DND-41 (cell line): ENCODE results near the gene CFAP58.

Experiments
- ATAC-seq: fragments of 200-7000 bp; cut with Tn5 transposase; 3 replicates; pipeline ENCODE4 v1.9.1; 2021; ENCODE audit warnings: low read depth; ENCODE audit not compliant: insufficient read depth
- DNase-seq: peaks from one replicate; pipeline ENCODE4 v3.0.0-alpha.2; 2020
- H2AFZ ChIP-seq: 2 replicates; pipeline ENCODE4 v1.6.0; 2012; ENCODE audit warnings: low read depth, low read length
- H3K27ac ChIP-seq: 2 replicates; pipeline ENCODE4 v1.5.1; 2012; ENCODE audit warnings: low read length, inconsistent platforms
- H3K27me3 ChIP-seq: fragments of 200-600 bp; sonication (generic); 2 replicates; pipeline ENCODE4 v1.6.0; 2012; ENCODE audit warnings: low read length, mild to moderate bottlenecking, inconsistent platforms; ENCODE audit not compliant: insufficient read depth, poor library complexity
- H3K36me3 ChIP-seq: 2 replicates; pipeline ENCODE4 v1.5.1; 2012; ENCODE audit warnings: low read length, inconsistent platforms; ENCODE audit not compliant: insufficient read depth
- H3K4me1 ChIP-seq: 2 replicates; pipeline ENCODE4 v1.5.1; 2012; ENCODE audit warnings: mild to moderate bottlenecking, low read length; ENCODE audit not compliant: insufficient read depth
- H3K4me2 ChIP-seq: 2 replicates; pipeline ENCODE4 v1.6.0; 2012; ENCODE audit warnings: mild to moderate bottlenecking, moderate library complexity, low read length, inconsistent platforms; ENCODE audit not compliant: insufficient read depth
- H3K4me3 ChIP-seq, 2 experiments: fragments of 200-600 bp in 1 of 2; shearing (Covaris generic) in 1 of 2; 2 replicates each; pipeline ENCODE4 v1.5.1; 2012 to 2016; ENCODE audit warnings: inconsistent platforms in 2 of 2, low read length in 2 of 2, mild to moderate bottlenecking in 2 of 2, low read depth in 1 of 2, moderate library complexity in 1 of 2
- H3K79me2 ChIP-seq: 2 replicates; pipeline ENCODE4 v1.6.0; 2012; ENCODE audit warnings: low read length, inconsistent platforms; ENCODE audit not compliant: insufficient read depth
- H3K9ac ChIP-seq: 2 replicates; pipeline ENCODE4 v1.6.0; 2012; ENCODE audit warnings: low read depth, mild to moderate bottlenecking, inconsistent platforms, low read length, moderate library complexity
- H3K9me3 ChIP-seq: 2 replicates; pipeline ENCODE4 v1.5.1; 2012; ENCODE audit warnings: low read length, moderate library complexity, mild to moderate bottlenecking, inconsistent platforms; ENCODE audit not compliant: insufficient read depth, severe bottlenecking
- H4K20me1 ChIP-seq: 2 replicates; pipeline ENCODE4 v1.6.0; 2012; ENCODE audit warnings: low read length; ENCODE audit not compliant: insufficient read depth
- EZH2 ChIP-seq: IDR thresholded peaks from 3 replicates; pipeline ENCODE4 v1.6.1; 2012; ENCODE audit warnings: borderline replicate concordance, low read depth, mild to moderate bottlenecking, moderate library complexity, low read length, inconsistent platforms; ENCODE audit not compliant: severe bottlenecking
- TF ChIP-seq, protein P1 (sequence below): IDR thresholded peaks from 2 replicates; pipeline ENCODE4 v1.5.1; 2012; ENCODE audit warnings: borderline replicate concordance, low read length, moderate library complexity, mild to moderate bottlenecking; ENCODE audit not compliant: poor library complexity, severe bottlenecking; ENCODE audit errors: extremely low read depth

The CFAP58 gene

DNA sequence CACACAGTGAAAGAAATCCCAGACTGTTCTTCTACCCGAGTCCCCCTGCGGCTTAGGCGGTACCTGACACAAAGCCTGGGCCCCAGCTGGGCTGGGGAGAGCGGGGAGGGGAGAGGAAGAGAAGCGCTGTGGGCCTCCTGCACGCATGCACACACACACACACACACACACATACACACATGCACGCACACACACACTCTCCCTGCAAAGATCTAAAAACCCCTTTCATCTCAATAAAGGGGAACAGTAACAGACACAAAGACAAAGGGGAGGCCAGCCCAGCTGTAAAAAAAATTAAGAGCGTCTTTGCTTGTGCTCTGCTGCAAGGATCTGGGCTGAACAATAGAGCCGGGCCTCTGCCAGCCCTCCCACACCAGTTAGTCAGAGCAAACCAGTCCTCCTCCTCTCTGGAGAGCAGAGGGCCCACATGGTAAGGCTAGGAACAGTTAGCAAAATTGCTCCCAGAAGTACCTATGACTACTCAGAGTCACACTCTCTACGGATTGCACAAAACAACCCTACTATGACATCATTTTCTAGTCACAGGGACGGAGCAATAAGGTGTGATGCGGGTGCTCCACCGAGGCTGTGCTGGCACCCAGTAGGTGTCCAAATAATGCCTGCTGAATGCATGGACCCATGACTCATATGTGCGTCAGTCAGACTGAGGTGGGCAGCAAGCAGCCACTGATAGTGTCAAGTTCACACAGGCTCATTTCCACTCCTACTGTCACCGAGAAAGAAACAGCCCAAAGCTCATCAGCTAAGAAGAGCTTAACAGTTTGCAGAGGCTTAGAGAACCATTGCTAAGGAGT is 24.5 kb upstream of the CFAP58 start:
- Histone ChIP-seq H3K79me2 (peaks cover 100% of the 10 kb centered on the region), H3K4me1 (peaks cover 42% of the 10 kb centered on the region), H4K20me1 (peaks cover 97% of the 10 kb centered on the region), H3K4me3 (peak overlapping the region in 1 of 2 experiments; percentile 9; a peak in 2 of 4 replicates), H3K27ac (peak overlapping the region; percentile 66), H2AFZ (no peak overlapping the region; the same call in 1 of the 2 replicates), H3K27me3 (no peaks in the 10 kb centered on the region), H3K9ac (peak overlapping the region; percentile 38), H3K36me3 (peaks cover 8% of the 10 kb centered on the region; the same call in 1 of the 2 replicates), H3K9me3 (no peaks in the 10 kb centered on the region), H3K4me2 (peak overlapping the region; percentile 52)
- DNase-seq (peak; percentile 87), ATAC-seq (peak; percentile 92)
- TF ChIP-seq EZH2 = no peak
- TF ChIP-seq, protein P1, sequence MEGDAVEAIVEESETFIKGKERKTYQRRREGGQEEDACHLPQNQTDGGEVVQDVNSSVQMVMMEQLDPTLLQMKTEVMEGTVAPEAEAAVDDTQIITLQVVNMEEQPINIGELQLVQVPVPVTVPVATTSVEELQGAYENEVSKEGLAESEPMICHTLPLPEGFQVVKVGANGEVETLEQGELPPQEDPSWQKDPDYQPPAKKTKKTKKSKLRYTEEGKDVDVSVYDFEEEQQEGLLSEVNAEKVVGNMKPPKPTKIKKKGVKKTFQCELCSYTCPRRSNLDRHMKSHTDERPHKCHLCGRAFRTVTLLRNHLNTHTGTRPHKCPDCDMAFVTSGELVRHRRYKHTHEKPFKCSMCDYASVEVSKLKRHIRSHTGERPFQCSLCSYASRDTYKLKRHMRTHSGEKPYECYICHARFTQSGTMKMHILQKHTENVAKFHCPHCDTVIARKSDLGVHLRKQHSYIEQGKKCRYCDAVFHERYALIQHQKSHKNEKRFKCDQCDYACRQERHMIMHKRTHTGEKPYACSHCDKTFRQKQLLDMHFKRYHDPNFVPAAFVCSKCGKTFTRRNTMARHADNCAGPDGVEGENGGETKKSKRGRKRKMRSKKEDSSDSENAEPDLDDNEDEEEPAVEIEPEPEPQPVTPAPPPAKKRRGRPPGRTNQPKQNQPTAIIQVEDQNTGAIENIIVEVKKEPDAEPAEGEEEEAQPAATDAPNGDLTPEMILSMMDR = no peak

DNA sequence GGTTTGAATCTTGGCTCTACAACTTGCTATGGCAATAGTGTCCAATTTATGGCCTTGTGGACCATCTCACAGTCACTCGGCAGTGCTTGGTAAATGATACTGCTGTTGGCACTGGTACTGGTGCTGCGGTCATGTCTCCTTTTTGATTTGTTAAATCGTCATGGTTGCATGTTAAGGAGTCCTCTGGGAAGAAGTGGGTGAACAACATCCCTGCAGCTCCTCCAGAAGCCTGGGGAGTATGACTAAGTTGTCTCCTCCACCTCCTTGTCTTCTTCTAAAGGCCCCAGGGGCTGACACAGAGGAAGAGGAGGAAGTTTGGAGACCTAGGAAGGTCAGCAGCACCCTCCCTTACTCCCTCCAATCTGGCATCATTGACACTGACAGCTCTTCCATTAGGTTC is 23.9 kb upstream of the CFAP58 start:
- Histone ChIP-seq H3K27ac (peak overlapping the region; percentile 66), H4K20me1 (peaks cover 97% of the 10 kb centered on the region), H3K4me1 (peaks cover 45% of the 10 kb centered on the region), H3K36me3 (peaks cover 11% of the 10 kb centered on the region), H3K27me3 (no peaks in the 10 kb centered on the region), H3K9ac (peak overlapping the region; percentile 38), H3K9me3 (no peaks in the 10 kb centered on the region), H3K79me2 (peaks cover 100% of the 10 kb centered on the region), H2AFZ (no peak overlapping the region), H3K4me3 (no peak overlapping the region), H3K4me2 (peak overlapping the region; percentile 52)
- no peak for ATAC-seq
- no peak for DNase-seq
- TF ChIP-seq, protein P1 = no peak
- TF ChIP-seq EZH2 = no peak

DNA sequence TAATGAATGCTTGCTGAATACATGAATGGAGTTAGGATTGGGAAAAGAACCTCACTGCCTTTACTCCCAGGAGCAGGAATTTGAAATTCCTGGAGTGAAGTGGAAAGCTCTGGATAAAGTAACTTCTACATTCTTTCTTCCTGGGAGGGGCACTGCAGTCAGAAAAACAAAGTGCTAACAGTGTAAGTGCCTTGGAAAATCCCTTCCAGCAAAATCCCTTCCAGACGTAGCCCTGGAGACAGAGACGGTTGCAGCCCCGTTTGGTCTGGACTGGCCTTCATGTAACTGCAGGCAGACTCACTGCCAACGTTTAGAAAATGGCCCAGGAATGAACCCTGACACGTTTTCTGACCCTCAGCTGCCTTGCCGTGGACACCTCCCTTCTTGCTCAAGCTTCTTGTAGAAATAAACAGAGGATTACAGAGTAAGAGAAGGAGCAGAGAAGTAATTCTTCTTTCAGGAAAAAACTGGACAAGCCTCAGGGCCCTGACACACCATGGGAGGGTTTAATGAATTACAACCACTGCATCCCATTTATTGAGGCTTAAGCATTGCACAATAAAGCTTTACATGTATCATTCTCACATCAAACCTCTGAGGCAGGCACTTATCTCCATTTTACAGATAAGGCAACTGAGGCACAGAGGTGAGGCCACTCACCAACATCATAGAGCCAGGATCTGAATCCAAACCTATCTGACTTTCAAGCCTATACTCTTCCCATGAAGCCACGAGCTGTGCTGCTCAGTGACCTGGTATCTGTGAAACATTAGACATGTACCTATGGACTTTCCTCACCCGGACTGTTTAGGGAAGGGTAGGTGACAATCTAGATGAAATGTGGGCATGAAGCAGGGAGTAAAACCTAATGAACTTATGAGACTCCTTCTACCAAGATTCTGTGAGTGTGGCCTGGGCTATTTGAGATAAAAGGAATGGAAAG is 23.2 kb upstream of the CFAP58 start:
- TF ChIP-seq, protein P1 = no peak
- TF ChIP-seq EZH2 = no peak
- peak overlapping the region; percentile 66; the same call in 1 of the 2 replicates for H3K27ac ChIP-seq
- H3K9ac ChIP-seq = 0 out of 2 replicates have a peak overlapping the region, but pooled peaks have one; percentile 38
- H3K9me3 ChIP-seq = no peaks in the 10 kb centered on the region
- peaks cover 97% of the 10 kb centered on the region for H4K20me1 ChIP-seq
- no peak for DNase-seq
- peak overlapping the region; percentile 52 for H3K4me2 ChIP-seq
- H3K4me1 ChIP-seq = peaks cover 50% of the 10 kb centered on the region
- H3K4me3 ChIP-seq = no peak overlapping the region
- no peaks in the 10 kb centered on the region for H3K27me3 ChIP-seq
- peaks cover 100% of the 10 kb centered on the region for H3K79me2 ChIP-seq
- peaks cover 18% of the 10 kb centered on the region for H3K36me3 ChIP-seq
- ATAC-seq = no peak
- H2AFZ ChIP-seq = no peak overlapping the region
